HG03196 (cell line): ENCODE data around the gene MEIS1.

Experiments
- ATAC-seq: cut with Tn5 transposase; IDR thresholded peaks from one replicate; pipeline ENCODE4 v1.9.1; 2021; ENCODE audit not compliant: unreplicated experiment

Gene MEIS1

DNA sequence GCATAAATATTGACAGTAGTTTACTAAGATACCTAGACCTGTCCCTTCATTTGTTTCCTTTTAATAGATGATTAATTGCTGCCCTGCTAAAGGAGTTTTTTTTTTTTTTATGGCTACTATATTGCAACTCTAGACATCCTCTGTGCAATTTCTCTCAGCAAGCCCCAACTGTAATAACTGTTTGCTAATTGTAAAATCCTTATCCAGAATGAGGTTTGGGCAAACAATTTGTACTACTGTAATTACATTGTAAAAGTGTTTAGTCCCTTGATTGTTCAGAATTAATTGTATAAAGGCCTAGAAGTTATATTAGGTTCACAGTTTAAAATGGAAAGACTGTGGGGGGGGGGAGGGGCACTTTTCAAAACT lies 3.7 kb upstream of the MEIS1 start:
- ATAC-seq = no peak

DNA sequence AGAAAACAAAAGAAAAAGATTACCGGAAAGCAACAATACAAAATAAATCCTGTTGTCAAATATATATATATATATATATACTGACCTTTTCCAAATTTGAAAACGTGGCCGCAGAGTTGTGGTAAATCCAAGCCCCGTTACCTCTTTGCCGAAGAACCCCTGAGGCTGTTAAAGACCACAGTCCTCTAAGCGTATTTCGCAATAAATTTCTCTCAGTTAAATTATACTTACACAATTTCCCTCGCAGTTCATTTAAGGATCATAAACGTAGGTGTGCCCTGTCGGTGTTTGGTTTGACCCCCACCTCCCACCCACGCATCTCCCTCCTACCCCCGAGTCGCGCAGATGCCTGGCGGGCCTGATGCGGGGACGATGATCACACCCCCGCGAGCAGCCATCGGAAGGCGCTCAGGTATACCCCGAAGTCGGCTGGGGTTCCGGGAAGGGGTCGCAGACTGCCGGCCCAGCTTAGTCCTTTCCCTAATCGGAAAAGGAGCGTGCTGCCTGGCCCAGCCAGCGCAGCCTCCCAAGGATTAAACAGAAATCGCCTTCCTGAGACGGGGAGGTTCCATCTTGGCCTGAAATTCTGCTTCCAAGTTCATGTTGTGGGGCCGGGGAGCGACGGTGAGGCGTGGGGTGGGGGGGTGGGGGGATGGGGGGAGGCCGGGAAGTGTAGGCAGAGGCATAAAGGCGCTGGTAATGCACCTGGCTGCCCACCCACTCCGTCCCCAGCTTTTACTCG lies 2.9 kb upstream of the MEIS1 start:
- ATAC-seq = no peak

- ATAC-seq = no peak
Measured at GRCh38 chr2:66432801-66433694, 1.9 kb upstream of the MEIS1 start.

DNA sequence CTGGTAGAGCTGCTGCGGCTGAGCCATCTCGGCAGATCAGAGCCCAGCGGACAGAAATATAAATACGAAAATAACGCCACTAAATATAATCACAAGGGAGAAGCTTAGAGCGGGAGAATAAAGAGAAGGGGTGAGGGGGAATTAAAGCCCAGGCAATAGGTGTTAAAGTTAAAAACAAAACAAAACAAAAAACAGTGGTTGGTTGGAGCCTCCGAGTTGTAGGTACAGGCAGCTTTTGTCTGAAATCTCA lies 1.3 kb upstream of the MEIS1 start:
- ATAC-seq = no peak

GRCh38 chr2:66433945-66434678 lies 813 bp upstream of the MEIS1 start:
- no peak for ATAC-seq

- no peak for ATAC-seq
Measured at GRCh38 chr2:66435549-66435875, 587 bp downstream of the MEIS1 start.

DNA sequence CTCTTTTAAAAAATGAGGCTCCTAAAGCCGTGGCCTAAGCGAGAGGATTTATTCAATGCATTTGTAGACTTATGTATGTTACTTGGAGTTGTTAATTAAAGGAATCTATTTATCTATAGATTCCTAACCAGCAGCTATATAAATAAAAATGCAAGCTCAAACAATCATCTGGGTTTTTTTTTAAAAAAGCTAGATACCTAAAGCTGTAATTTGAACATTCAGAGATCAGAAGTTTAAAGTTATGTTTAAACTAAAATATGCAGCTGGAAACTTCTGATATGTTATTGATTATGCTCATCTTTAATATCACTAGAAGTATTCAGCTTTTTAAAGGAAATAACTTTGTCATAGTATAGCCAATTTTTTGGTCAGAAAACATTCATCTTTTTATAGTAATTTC lies 1.0 kb downstream of the MEIS1 start:
- no peak for ATAC-seq

DNA sequence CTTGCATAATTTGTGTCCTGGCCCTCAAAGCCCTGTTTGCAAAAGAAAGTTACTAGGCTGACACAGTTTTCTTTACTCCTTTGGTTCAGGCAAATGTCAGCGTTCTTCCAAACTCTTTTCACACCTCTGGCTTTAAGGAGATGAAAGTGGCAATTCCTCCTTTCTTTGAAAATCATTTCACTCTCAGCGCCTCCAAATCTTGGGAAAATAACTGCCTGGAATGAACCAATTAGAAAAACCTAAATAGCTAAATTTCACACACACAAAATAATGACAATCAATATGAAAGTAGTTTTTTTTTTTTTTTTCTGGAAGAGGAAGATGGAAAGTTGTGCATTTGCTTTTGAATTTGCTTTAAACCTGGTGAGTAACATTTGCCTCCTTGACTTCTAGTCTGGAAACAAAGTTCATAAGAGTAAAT lies 1.7 kb downstream of the MEIS1 start:
- ATAC-seq = no peak

GRCh38 chr2:66437109-66437690 lies 2.3 kb downstream of the MEIS1 start:
- ATAC-seq = no peak

- no peak for ATAC-seq
Measured at GRCh38 chr2:66437691-66438497, 3.0 kb downstream of the MEIS1 start.

DNA sequence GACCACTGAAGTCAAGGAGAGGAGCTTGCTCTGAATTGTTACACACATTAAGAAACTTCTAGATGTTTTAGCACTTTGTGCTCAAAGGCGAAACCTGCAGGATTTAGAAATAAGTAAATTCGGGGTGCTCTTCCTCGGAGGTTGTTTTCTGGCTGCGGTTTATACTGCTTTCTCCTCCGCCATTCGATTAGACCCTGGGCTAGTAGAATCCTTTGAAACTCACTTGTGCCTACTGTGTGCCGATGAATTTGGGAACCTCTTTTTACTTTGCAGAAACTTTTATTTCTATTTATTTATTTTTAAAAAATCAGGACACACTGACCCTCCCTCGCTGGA lies 3.5 kb downstream of the MEIS1 start:
- ATAC-seq = no peak

DNA sequence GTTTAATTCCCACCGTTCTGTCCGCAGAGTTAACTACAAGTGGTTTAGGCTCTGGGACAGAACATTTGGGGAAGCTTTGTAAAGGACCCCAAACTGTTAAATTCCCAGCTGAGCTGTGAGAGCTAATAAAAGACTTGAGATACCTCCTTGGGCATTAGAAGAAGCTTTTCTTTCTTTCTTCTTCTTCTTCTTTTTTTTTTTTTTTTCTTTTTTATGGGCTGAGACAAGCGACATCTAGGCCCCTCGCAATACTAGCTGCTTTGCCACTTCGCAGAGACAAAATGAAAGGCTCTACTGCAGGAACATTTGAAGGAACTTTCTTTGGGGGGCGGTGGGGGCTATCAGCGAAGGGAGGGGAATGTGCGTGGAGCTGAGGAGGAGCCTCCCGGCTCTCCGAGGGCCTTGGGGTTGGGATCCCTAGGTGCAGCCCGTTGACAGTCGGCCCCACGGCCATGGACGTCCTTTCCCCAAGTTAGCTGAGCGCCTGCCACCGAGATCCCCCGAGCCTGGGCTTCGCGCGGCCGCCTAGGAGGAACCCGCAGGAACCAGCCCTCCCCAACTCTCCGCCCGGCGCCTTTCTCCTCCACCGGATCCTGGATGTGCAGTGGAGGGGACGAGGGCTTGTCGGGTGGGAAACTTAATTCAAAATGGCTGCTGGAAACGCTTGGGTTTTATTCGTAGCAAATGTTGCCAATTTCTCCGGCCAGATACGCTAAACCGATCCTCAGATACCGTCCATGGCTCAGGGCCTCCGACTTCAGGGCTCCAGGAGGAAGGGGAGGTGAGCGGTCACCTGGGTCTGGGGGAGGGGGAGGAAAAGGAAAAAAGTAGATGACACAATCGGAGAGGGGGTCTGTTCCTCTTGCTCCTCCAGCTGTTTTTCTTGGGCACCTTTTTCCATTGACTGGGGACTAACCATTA lies 4.2 kb downstream of the MEIS1 start:
- ATAC-seq = no peak

DNA sequence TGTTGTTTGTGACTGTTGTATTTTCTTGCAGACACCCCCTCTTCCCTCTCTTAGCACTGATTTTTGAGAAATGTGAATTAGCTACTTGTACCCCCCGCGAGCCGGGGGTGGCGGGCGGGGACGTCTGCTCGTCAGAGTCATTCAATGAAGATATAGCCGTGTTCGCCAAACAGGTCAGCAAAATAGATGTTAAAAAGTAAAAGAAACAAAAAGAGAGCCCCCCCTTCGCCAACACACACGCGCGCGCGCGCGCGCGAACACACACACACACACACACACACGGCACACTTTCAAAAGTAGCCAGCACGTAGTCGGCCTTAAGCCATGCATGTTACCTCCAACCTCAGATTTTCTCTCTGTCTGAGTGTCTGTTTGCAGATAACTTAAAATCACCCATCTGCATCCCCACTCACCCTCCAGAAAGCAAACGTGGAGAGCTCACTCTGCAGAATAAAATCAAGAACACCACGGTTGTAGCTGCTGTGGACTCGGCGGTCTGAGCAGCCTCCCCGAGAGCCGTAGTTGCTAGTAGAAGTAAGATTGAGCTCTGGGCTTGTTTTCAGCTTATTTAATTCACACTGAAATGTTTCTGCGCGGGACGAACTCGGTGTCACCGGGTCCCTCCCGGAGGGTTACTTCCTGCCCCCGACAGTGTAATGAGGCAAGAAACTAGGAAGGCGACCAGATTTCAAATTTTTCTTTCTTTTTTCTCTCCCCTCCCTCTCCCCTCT lies 5.1 kb downstream of the MEIS1 start:
- no peak for ATAC-seq

GRCh38 chr2:66440708-66441497 lies 6.0 kb downstream of the MEIS1 start:
- no peak for ATAC-seq

DNA sequence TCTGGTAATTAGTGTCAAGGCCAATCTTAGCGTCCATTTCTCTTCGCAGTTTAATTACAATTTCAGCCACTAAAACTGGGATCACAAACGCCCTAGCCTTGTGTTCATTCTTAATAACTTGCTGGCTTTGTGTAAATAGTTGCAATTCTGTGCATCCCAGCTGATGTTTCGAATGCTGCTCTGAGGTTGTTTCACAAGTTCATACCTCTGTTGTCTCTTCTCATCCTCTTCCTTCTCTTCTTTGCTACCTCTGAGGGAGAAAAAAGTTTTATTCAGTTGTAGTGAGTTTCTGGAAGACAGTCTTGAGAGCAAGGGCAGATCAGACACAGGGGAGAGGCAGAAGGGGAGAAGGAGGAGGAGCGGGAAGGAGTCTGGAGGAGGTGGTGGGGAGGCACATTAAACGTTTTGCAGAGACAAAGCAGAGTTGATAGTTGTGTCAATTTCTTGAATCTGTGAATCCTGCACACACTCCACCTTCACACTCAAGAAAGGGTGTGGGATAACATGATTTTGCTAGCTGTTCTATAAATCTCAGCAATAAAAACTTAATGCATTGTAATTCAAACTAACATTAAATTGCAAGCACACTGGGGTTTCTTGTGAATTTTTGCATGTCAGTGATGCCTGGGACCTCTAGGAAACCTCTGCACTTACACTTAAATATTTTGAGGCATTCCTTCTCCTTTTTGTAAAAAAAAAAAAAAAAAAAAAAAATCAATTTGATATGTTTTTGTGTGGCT lies 6.8 kb downstream of the MEIS1 start:
- ATAC-seq = no peak

DNA sequence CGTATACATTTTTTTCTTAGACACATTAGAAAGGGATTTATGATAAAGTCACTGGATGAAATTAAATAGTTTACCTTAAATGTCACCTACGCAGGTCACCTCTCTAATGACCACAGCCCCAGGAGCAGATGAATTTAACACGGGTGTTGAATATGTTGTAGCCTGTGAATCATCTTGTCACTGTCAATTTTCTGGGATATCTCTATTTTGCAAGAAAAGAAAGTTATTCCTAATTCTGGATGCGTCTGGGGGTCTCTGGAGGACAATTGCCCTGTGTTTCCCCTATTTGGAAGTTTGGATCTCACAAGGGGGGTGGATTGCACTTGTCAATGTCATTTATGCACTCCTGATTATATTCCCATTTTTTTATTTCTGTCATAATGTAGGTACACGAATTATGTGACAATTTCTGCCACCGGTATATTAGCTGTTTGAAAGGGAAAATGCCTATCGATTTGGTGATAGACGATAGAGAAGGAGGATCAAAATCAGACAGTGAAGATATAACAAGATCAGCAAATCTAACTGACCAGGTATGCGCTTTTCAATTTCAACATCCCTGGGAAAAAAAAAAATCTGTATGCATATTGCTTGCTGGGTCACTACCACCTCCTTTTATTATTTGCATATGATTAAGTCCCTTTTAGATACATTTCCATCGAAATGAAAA lies 7.7 kb downstream of the MEIS1 start:
- no peak for ATAC-seq
